Measurements from ENCODE around the gene STARD8. TPM values are rescaled to one million over a fixed set of nuclear protein-coding genes. Genes with fewer than 3 reads are reported as not detected.
"Not testable (repeated sequence)": the region's sequence is repeated elsewhere in the genome, so short reads cannot be mapped to it uniquely, and the experiment has no call there.

STARD8 gene
- total RNA-seq, 1 donor from 2014 or later, result 16.1 TPM

- DNase-seq, result no peak
Measured at GRCh38 chrX:68717663-68718442, 70.4 kb downstream of the STARD8 start.

DNA sequence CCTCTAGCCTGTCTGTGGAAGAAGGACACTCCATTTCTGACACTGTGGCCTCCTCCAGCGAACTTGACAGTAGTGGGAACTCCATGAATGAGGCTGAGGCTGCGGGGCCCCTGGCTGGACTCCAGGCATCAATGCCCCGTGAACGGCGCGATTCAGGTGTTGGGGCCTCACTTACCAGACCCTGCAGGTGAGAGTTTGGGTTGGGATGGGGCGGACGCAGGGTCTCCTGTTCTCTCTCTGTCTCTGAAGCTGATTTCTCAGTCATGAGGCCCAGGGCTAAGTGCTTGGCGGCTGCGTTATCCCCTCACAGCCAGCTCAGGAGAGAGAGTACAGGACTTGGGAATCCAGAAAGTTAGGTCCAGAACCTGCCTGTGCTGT is 71.0 kb downstream of the STARD8 start:
- DNase-seq, result no peak

- no peak for DNase-seq
Measured at GRCh38 chrX:68719181-68719903, 71.9 kb downstream of the STARD8 start.

DNA sequence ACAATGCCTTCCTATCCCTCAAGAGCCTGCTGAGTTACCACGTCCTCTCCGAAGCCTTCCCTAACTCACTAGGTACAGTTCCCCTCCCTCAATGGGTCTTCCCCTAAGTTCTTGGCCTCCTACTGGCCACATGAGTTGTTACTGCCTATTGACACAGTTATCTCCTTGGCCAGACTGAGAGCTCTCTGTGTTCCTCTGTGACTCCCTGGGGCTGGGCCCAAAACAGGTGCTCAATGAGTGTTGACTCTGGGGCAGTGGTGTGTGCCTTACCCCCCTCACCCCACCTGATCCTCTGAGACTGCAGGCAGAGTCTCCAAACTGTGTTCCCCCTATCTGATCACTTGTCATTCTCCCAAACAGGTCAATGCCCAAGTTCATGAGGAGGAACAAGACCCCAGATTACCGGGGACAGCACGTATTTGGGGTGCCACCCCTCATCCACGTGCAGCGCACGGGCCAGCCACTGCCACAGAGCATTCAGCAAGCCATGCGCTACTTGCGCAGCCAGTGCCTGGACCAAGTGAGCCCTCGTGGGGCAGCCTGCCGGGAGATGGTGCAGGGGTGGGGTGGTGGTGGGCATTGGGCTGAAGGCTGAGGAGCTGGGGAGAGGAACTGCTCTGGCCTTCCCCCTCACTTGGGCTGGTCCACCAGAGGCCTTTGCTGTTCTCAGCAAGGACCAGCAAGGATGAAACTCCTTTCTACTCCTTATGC is 72.6 kb downstream of the STARD8 start:
- DNase-seq, result no peak

GRCh38 chrX:68720851-68721250 is 73.4 kb downstream of the STARD8 start:
- DNase-seq, result no peak

- no peak for DNase-seq
Measured at GRCh38 chrX:68721546-68721945, 74.1 kb downstream of the STARD8 start.

GRCh38 chrX:68721991-68722860 is 74.8 kb downstream of the STARD8 start:
- no peak for DNase-seq

DNA sequence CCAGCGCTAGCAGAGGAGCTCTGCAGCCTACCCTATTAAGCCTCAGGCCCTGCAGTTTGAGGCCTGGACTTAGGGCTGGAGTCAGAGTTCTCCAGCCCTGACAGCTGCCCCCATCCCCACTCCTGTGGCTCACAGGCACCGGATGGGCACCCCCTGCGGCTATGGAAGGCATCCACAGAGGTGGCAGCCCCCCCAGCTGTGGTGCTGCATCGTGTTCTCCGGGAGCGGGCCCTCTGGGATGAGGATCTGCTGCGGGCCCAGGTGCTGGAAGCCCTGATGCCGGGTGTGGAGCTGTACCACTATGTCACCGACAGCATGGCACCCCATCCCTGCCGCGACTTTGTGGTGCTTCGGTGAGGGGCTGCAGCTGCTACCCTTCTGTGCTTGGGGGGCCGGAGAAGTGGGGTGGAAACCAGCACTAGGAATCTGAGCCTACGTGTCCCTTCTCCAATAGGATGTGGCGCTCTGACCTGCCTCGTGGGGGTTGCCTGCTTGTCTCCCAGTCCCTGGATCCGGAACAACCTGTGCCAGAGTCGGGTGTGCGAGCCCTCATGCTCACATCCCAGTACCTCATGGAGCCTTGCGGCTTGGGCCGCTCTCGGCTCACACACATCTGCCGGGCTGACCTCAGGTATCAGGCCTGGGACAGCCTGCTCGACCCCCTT is 76.2 kb downstream of the STARD8 start:
- DNase-seq, result no peak

- no peak for DNase-seq
Measured at GRCh38 chrX:68724531-68725020, 77.1 kb downstream of the STARD8 start.

DNA sequence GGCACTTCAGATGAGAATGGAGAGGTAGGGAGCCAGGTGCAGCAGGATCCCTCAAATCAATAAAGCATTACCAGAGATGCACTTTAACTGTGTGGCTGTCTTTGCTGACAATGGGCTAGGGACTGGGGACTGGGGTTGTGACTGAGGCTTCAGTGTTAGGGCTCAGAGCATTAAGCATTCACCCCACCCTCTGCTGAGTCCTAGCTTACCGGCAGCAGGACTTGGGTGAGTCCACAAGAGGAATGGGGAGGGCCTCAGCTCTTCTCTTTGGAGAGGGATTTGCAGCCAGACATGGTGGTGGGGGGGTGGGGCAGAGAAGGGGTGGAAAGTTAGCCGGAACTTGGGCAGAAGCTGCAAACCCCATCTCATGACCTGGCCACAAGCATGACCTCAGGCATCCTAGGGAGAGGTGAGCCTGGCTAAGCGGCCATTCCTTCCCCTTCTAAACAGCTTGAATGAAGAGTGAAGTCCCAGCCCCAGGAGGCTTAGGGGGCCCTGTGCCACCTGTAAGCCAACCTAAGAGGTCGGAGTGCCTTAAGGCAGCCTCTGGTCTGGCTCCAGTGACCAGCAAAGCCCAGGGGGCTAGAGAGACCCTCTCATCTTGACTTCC is 78.4 kb downstream of the STARD8 start:
- no peak for DNase-seq

- no peak for DNase-seq
Measured at GRCh38 chrX:68726366-68726765, 78.9 kb downstream of the STARD8 start.

- no peak for DNase-seq
Measured at GRCh38 chrX:68727696-68728095, 80.2 kb downstream of the STARD8 start.

DNA sequence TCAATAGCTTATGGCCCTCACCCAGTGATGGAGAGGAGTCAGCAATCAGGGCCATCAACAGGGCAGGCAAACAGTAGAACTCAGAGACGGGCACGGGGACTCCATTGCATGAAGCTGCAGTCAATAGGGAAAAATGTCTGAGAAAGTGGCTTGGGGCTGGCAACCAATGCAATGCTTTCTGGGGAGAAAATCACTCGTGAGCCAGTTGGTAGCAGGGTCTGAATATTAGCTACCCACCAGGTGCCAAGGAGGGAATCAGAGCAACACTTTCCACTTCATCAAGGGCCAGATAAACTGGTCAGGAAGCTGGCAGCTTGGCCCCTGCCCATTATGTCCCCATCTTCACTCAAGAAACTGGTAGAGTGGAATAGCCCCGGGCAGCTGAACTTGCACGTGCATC is 80.7 kb downstream of the STARD8 start:
- DNase-seq, result no peak

DNA sequence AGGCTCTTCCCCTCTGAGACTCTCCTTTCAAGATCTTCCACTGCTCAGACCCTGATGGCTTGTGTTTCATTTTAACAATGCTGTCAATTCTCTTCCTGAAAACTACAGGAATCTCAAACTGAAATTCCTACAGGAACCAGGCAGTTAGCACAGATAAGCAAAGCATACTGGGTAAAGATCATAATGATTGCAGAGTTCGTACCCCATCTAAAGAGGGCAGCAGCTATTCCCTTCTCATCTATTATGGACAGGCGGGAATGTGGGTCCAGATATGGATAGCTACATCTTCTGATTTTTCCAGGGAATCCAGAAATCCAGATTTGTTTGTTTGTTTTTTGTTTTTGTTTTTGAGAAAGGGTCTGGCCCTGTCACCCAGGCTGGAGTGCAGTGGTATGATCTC is 83.8 kb downstream of the STARD8 start:
- DNase-seq, result no peak

DNA sequence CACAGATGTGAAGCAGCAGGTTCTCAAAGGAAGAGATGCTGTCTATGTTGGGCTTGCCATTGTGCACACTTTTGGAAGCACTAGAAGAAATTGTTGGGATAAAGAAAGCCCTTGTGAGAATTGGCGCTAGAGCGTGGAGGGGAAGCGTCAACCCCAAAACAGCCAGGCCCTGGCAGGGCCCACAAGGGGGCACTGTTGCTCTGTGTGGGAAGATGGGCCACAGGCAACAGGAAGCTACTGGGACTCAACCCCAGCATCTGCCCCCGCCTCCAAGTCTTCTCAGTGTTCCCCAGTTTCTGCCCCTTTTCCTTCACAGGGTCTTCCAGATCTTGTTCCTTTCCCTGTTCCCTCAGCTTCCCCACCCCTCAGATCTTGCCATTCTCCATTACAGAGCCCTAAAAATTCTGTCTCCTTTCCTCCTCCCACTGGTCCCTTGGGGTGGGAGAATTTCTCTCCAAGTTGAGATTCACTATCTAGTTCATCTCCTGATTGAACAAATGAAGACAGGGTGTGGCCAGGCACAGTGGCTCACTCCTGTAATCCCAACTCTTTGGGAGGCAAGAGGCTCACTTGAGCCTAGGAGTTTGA is 85.5 kb downstream of the STARD8 start:
- peak; percentile 50 for DNase-seq

GRCh38 chrX:68735266-68735665 is 87.8 kb downstream of the STARD8 start:
- DNase-seq, result no peak

DNA sequence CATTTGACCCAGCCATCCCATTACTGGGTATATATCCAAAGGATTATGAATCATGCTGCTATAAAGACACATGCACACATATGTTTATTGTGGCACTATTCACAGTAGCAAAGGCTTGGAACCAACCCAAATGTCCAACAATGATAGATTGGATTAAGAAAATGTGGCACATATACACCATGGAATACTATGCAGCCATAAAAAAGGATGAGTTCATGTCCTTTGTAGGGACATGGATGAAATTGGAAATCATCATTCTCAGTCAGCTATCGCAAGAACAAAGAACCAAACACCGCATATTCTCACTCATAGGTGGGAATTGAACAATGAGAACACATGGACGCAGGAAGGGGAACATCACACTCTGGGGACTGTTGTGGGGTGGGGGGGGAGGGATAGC is 94.4 kb downstream of the STARD8 start:
- not testable (repeated sequence) for DNase-seq

DNA sequence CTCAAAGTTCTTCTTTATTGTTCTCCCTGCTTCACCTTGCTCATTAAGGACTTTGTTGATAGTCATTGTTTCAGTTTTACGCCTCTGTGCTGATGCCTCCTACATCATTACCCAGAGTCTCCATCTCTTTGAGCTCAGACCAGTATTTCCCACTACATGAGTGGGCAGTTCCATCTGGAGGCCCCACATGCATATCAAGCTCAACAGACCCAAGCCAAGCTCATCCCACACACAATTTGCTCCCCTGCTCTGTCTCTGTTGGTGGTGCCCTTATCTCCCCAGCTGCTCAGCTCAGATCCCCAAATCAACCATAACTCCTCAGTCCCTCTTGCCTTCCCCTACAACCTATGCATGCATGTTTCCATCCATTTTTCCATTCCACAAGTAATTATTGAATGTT is 96.3 kb downstream of the STARD8 start:
- no peak for DNase-seq

DNA sequence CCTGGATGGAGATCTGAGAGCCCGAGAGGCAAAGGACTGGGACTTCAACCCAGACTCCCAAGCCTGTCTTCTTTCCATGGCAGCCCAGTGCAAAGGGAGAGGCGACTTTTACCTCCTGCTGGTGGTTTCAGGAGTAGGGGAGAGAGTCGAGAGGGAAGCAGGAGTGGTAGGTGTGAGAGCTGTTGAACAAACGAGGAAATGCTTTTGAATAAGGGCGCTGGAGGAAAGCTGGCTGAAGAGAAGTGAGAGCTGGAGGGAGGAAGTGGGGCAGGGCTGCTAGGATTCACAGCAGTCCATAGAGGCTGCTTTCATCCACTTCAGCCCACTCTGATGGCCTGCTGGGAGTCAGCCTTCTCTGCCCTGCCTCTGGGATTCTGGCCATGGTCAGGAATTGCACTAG is 99.5 kb downstream of the STARD8 start:
- no peak for DNase-seq

DNA sequence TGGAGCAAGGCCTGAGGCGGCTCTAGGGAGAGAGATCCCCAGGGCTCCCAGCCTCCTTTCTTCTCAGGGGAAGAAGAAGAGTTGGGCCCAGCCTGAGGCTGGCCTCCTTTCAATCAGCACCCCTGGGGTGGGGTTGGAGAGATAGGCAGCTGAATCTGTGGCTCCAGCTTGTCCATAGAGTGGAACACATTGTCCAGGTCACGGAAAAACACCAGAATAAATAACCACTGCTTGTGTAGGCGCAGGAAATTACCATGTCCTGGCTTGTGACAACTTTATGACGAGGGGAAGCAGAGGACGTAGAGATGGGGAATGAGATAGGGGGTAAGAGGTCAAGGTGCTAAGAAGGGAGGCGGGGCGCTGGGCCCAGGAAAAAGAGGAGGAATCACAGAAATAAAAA is 100.6 kb downstream of the STARD8 start:
- DNase-seq, result no peak

GRCh38 chrX:68749426-68749825 is 102.0 kb downstream of the STARD8 start:
- no peak for DNase-seq

Measured in tongue (tissue), 2 donors.